GM12872 (cell line): ENCODE data around the gene CFAP221.

ENCODE experiments used
- CTCF ChIP-seq: IDR thresholded peaks from 3 replicates; pipeline ENCODE4 v1.5.1; 2011; ENCODE audit warnings: low read depth, mild to moderate bottlenecking, low read length, moderate library complexity; ENCODE audit not compliant: insufficient read depth

The CFAP221 gene

GRCh38 chr2:119574108-119574815 is 30.0 kb downstream of the CFAP221 start:
- TF ChIP-seq CTCF: no peak

- TF ChIP-seq CTCF: no peak
Observed at GRCh38 chr2:119574864-119575263, 30.6 kb downstream of the CFAP221 start.

- no peak for TF ChIP-seq CTCF
Observed at GRCh38 chr2:119575439-119575838, 31.2 kb downstream of the CFAP221 start.

GRCh38 chr2:119579424-119580295 is 35.4 kb downstream of the CFAP221 start:
- TF ChIP-seq CTCF: no peak

GRCh38 chr2:119580550-119581072 is 36.4 kb downstream of the CFAP221 start:
- no peak for TF ChIP-seq CTCF

- TF ChIP-seq CTCF: no peak
Observed at GRCh38 chr2:119583291-119583690, 39.0 kb downstream of the CFAP221 start.

- no peak for TF ChIP-seq CTCF
Observed at GRCh38 chr2:119584469-119584868, 40.2 kb downstream of the CFAP221 start.
